Common myeloid progenitor, CD34-positive (primary cell): ENCODE results near the gene TSGA10.
"Not testable (repeated sequence)": the region's sequence is repeated elsewhere in the genome, so short reads cannot be mapped to it uniquely, and the experiment has no call there.

Experiments used
- CTCF ChIA-PET: fragments of 350-600 bp; sonication (Branson Sonifier 250); formaldehyde crosslinking; loops from one replicate; lab custom pipeline; 2021; ENCODE audit warnings: antibody characterized with exemption; lab: Charles Lee
- POLR2A ChIA-PET: fragments of 350-600 bp; sonication (Branson Sonifier 250); formaldehyde crosslinking; loops from one replicate; lab custom pipeline; 2021; ENCODE audit warnings: antibody characterized with exemption; lab: Charles Lee
- DNase-seq, 3 donors: peaks; one replicate each; pipeline versions ENCODE4 v3.0.0 to v3.0.0-alpha.2; 2013
- H3K27ac ChIP-seq, 2 experiments: 1 replicate in 1 of 2; 2 replicates in 1 of 2; pipeline ENCODE4 v1.7.0; 2013; ENCODE audit warnings: inconsistent platforms in 2 of 2, low read length in 2 of 2, mild to moderate bottlenecking in 2 of 2, low read depth in 1 of 2, moderate library complexity in 1 of 2; ENCODE audit not compliant: severe bottlenecking in 2 of 2, insufficient read depth in 1 of 2, poor library complexity in 1 of 2
- H3K27me3 ChIP-seq, 5 experiments: replicated peaks in 2 of 5; 1 replicate in 3 of 5; 2 replicates in 2 of 5; pipeline versions ENCODE4 v1.6.1 to v1.7.0; 2013; ENCODE audit warnings: low read length in 4 of 5, mild to moderate bottlenecking in 2 of 5, moderate library complexity in 2 of 5, inconsistent platforms in 1 of 5; ENCODE audit not compliant: insufficient read depth in 5 of 5, control insufficient read depth in 4 of 5
- H3K36me3 ChIP-seq, 4 experiments: 1 replicate in 2 of 4; 2 replicates in 2 of 4; pipeline versions ENCODE4 v1.6.1 to v1.7.0; 2013; ENCODE audit warnings: low read length in 3 of 4, control low read depth in 1 of 4, mild to moderate bottlenecking in 1 of 4; ENCODE audit not compliant: control insufficient read depth in 4 of 4, insufficient read depth in 4 of 4
- H3K4me1 ChIP-seq, 4 experiments: 1 replicate in 3 of 4; 2 replicates in 1 of 4; pipeline versions ENCODE4 v1.6.1 to v1.7.1; 2013; ENCODE audit warnings: low read length in 3 of 4, mild to moderate bottlenecking in 3 of 4, control low read depth in 1 of 4, inconsistent platforms in 1 of 4, moderate library complexity in 1 of 4; ENCODE audit not compliant: control insufficient read depth in 4 of 4, insufficient read depth in 4 of 4; ENCODE audit errors: control extremely low read depth in 1 of 4
- H3K4me3 ChIP-seq, 7 experiments: 1 replicate in 4 of 7; 2 replicates in 3 of 7; pipeline versions ENCODE4 v1.5.1 to v1.7.0; 2013; ENCODE audit warnings: mild to moderate bottlenecking in 7 of 7, low read length in 6 of 7, moderate library complexity in 6 of 7, inconsistent platforms in 2 of 7, low read depth in 2 of 7, control low read depth in 1 of 7; ENCODE audit not compliant: insufficient read depth in 4 of 7, control insufficient read depth in 1 of 7; ENCODE audit errors: extremely low read depth in 1 of 7
- H3K9me3 ChIP-seq, 5 experiments: 1 replicate in 4 of 5; 2 replicates in 1 of 5; pipeline versions ENCODE4 v1.6.1 to v1.7.1; 2013; ENCODE audit warnings: low read length in 4 of 5, mild to moderate bottlenecking in 2 of 5, inconsistent platforms in 1 of 5, low read depth in 1 of 5, moderate library complexity in 1 of 5; ENCODE audit not compliant: control insufficient read depth in 4 of 5, insufficient read depth in 2 of 5; ENCODE audit errors: control extremely low read depth in 1 of 5
- WGBS: methylation state at CpG from one replicate; pipeline ENCODE4 v1.1.5; 2013; ENCODE audit not compliant: insufficient coverage; 5-methylcytosine and 5-hydroxymethylcytosine counted together

The TSGA10 gene

DNA sequence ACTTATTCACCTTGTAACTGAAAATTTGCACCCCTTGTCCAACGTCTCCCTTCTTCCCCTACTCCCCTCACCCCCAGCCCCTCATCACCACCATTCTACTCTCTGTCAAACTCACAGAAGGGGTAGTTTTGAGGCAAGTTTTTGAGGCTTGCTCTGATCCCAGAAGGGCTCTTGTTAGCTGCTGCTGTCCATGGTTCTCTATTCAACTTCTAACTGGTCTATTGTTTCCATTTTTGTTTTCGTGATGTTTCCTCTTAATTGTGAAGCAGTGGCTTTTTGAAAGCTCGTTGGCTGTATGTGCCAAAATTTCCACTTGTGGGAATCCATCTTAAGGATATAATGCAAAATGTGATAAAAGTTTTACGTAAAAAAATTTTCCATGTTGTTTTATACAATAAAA is 126.2 kb downstream of the TSGA10 start:
- Histone ChIP-seq H3K27ac (no peak overlapping the region), H3K4me1 (no peaks in the 10 kb centered on the region), H3K27me3 (no peaks in the 10 kb centered on the region), H3K36me3 (no peaks in the 10 kb centered on the region), H3K9me3 (peaks cover 0 to 4% (median 0%) of the 10 kb centered on the region in 5 experiments), H3K4me3 (no peak overlapping the region)
- no peak for DNase-seq
- 100% methylated on average over 1 of the region's 4 CpGs for WGBS
- CTCF ChIA-PET = no interaction called here
- POLR2A ChIA-PET = no interaction called here

- Histone ChIP-seq H3K4me3 (no peak overlapping the region), H3K4me1 (no peaks in the 10 kb centered on the region), H3K27me3 (no peaks in the 10 kb centered on the region), H3K27ac (no peak overlapping the region), H3K9me3 (peaks cover 0 to 4% (median 0%) of the 10 kb centered on the region in 5 experiments), H3K36me3 (no peaks in the 10 kb centered on the region)
- CTCF ChIA-PET = no interaction called here
- POLR2A ChIA-PET = no interaction called here
- 73% methylated on average over 4 of the region's 4 CpGs for WGBS
- no peak for DNase-seq
Observed at GRCh38 chr2:99027856-99028255, 126.9 kb downstream of the TSGA10 start.

- Histone ChIP-seq H3K27me3 (no peaks in the 10 kb centered on the region), H3K4me3 (no peak overlapping the region), H3K36me3 (no peaks in the 10 kb centered on the region), H3K27ac (no peak overlapping the region), H3K9me3 (peaks cover 0 to 12% (median 7%) of the 10 kb centered on the region in 5 experiments), H3K4me1 (no peaks in the 10 kb centered on the region)
- ChIA-PET POLR2A (no interaction called here), CTCF (interaction anchor here (0.6 to 1.2 kb wide), 2 partner anchors 10 to 25 kb away, joined by 3 read pairs; no protein-coding TSS in a partner anchor)
- no peak for DNase-seq
- WGBS = 93% methylated on average over 9 of the region's 10 CpGs
Observed at GRCh38 chr2:99000708-99001107, 154.0 kb downstream of the TSGA10 start.

DNA sequence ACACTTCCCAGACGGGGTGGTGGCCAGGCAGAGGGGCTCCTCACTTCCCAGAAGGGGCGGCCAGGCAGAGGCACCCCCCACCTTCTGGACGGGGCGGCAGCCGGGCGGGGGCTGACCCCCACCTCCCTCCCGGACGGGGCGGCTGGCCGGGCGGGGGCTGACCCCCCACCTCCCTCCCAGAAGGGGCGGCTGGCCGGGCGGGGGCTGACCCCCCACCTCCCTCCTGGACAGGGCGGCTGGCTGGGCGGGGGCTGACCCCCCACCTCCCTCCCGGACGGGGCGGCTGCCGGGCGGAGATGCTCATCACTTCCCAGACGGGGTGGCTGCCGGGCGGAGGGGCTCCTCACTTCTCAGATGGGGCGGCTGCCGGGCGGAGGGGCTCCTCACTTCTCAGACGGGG is 166.0 kb downstream of the TSGA10 start:
- POLR2A ChIA-PET, H3K4me3 ChIP-seq: not testable (repeated sequence)
- 100% methylated on average over 1 of the region's 28 CpGs for WGBS

DNA sequence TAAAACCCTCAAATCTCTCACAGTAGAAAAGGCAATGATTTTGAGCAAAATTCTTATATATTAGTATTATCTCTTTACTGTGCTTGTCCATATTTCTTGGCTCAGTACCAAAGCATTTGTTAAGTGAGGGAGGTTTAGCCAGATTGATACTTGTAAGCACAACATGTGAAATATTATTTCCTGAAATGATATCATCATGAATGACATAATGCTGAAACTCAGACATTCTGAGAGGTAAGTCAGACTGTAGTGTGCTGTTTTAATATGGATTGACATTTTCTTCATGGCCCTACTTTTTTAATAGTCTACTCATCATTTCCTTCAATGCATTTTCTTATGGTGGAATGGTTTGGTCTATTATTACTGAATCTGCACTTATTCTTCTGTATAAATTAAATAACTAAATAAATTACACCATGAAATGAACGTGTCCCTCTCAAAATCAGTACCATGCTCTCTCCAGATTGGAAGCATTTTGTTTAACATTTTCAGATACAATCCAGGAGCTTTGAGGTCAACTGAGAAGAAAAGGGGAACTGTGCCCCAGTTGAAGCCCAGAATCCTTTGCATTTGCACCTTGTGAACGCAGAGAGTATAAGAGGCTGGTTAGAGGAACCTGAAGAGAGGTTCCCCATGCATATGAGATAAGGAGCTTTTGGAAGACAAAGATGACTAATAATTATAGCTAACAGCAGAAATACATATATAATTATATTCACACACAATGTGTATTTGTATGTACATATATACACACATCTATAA is 168.7 kb downstream of the TSGA10 start:
- Histone ChIP-seq H3K27me3 (no peaks in the 10 kb centered on the region), H3K9me3 (no peaks in the 10 kb centered on the region), H3K4me3 (no peak overlapping the region), H3K27ac (no peak overlapping the region), H3K4me1 (no peaks in the 10 kb centered on the region), H3K36me3 (no peaks in the 10 kb centered on the region)
- ChIA-PET CTCF (no interaction called here), POLR2A (no interaction called here)
- WGBS = no CpG with 5 or more reads among the region's 2 CpGs
- DNase-seq = peak in 2 of 3 donors; percentile 42 to 50

More for the DNA sequence above, 166.0 kb downstream of the TSGA10 start:
- CTCF ChIA-PET, H3K27me3 ChIP-seq, H3K4me1 ChIP-seq, DNase-seq, H3K9me3 ChIP-seq, H3K27ac ChIP-seq, H3K36me3 ChIP-seq: not testable (repeated sequence)

- ChIA-PET POLR2A (no interaction called here), CTCF (no interaction called here)
- Histone ChIP-seq H3K27me3 (no peaks in the 10 kb centered on the region), H3K9me3 (peaks cover 6 to 24% (median 10%) of the 10 kb centered on the region in 5 experiments), H3K36me3 (no peaks in the 10 kb centered on the region), H3K4me1 (no peaks in the 10 kb centered on the region), H3K4me3 (no peak overlapping the region), H3K27ac (no peak overlapping the region)
- WGBS = 100% methylated on average over 1 of the region's 2 CpGs
- no peak for DNase-seq
Observed at GRCh38 chr2:98975611-98976010, 179.1 kb downstream of the TSGA10 start.

- CTCF ChIA-PET = no interaction called here
- DNase-seq = no peak
- POLR2A ChIA-PET = no interaction called here
- no peaks in the 10 kb centered on the region for H3K36me3 ChIP-seq
- H3K4me3 ChIP-seq = no peak overlapping the region
- no peak overlapping the region for H3K27ac ChIP-seq
- H3K9me3 ChIP-seq = peaks cover 6 to 23% (median 10%) of the 10 kb centered on the region in 5 experiments
- H3K4me1 ChIP-seq = no peaks in the 10 kb centered on the region
- no peaks in the 10 kb centered on the region for H3K27me3 ChIP-seq
- no CpG with 5 or more reads among the region's 1 CpG for WGBS
Observed at GRCh38 chr2:98972582-98973167, 182.1 kb downstream of the TSGA10 start.
